Endothelial cell of umbilical vein (primary cell): ENCODE data around the gene SULF2. TPM values are rescaled to one million over a fixed set of nuclear protein-coding genes. Genes with fewer than 3 reads are reported as not detected.
A peak's percentile ranks its signal among the peaks of the same experiment; 100 is the strongest.

Experiments
- BruUV-seq: library from RNA; stranded (reverse); fragments of 400-500 nt; replicated peaks from 2 replicates; lab custom pipeline; 2021; lab: Mats Ljungman, UMichigan
- CTCF ChIA-PET: fragments of 300-600, 350-600 bp; sonication (Branson Sonifier 250); formaldehyde crosslinking; loops from one replicate; lab custom pipeline; 2021; ENCODE audit warnings: antibody characterized with exemption, inconsistent platforms; lab: Charles Lee
- POLR2A ChIA-PET: fragments of 300-600, 350-600 bp; sonication (Branson Sonifier 250); formaldehyde crosslinking; loops from one replicate; lab custom pipeline; 2021; ENCODE audit warnings: antibody characterized with exemption, inconsistent platforms; lab: Charles Lee
- DNase-seq: peaks from one replicate; pipeline ENCODE4 v3.0.0-alpha.2; 2011; ENCODE audit warnings: low read depth, low spot score
- FAIRE-seq: peaks from 2 replicates; lab custom pipeline; 2011; peaks lifted over from hg19 to GRCh38; lab: Jason Lieb, UNC
- H2AFZ ChIP-seq: 2 replicates; pipeline ENCODE4 v1.6.0; 2012; ENCODE audit warnings: low read depth, low read length, control low read depth, inconsistent platforms
- H3K27ac ChIP-seq: 2 replicates; pipeline ENCODE4 v1.5.1; 2011; ENCODE audit warnings: low read depth, mild to moderate bottlenecking, control low read depth, low read length, moderate library complexity; ENCODE audit not compliant: insufficient read depth
- H3K27me3 ChIP-seq, 2 experiments: 2 replicates each; pipeline versions ENCODE4 v1.6.0 to v1.6.1; 2011; ENCODE audit warnings: low read length in 2 of 2, mixed read lengths in 1 of 2; ENCODE audit not compliant: control insufficient read depth in 2 of 2, insufficient read depth in 2 of 2
- H3K36me3 ChIP-seq, 2 experiments: 2 replicates in 1 of 2; 3 replicates in 1 of 2; pipeline ENCODE4 v1.5.1; 2011; ENCODE audit warnings: low read length in 2 of 2, mild to moderate bottlenecking in 1 of 2, moderate library complexity in 1 of 2; ENCODE audit not compliant: control insufficient read depth in 2 of 2, insufficient read depth in 2 of 2; ENCODE audit errors: extremely low read depth in 1 of 2
- H3K4me1 ChIP-seq: 3 replicates; pipeline ENCODE4 v1.5.1; 2011; ENCODE audit warnings: mild to moderate bottlenecking, low read length; ENCODE audit not compliant: control insufficient read depth, insufficient read depth; ENCODE audit errors: extremely low read depth
- H3K4me2 ChIP-seq: 2 replicates; pipeline ENCODE4 v1.6.1; 2011; ENCODE audit warnings: low read length, control low read depth, mixed read lengths; ENCODE audit not compliant: insufficient read depth
- H3K4me3 ChIP-seq, 3 experiments: fragments of 200-600 bp in 1 of 3; sonication (generic), shearing (Covaris generic) in 1 of 3; replicated peaks in 1 of 3; 2 replicates each; pipeline ENCODE4 v1.5.1; 2011 to 2016; ENCODE audit warnings: control low read depth in 3 of 3, low read length in 3 of 3, mild to moderate bottlenecking in 2 of 3, inconsistent platforms in 1 of 3, low read depth in 1 of 3, moderate library complexity in 1 of 3; ENCODE audit not compliant: insufficient read depth in 1 of 3
- H3K79me2 ChIP-seq: 2 replicates; pipeline ENCODE4 v1.6.0; 2012; ENCODE audit warnings: low read length, inconsistent platforms; ENCODE audit not compliant: control insufficient read depth, insufficient read depth
- H3K9ac ChIP-seq: replicated peaks from 2 replicates; pipeline ENCODE3; 2011; ENCODE audit warnings: low read length, control low read depth; ENCODE audit not compliant: insufficient read depth; ENCODE audit errors: extremely low read depth
- H3K9me1 ChIP-seq: replicated peaks from 3 replicates; pipeline ENCODE4 v1.6.0; 2011; ENCODE audit warnings: mild to moderate bottlenecking, low read length; ENCODE audit not compliant: control insufficient read depth, insufficient read depth; ENCODE audit errors: extremely low read depth
- H3K9me3 ChIP-seq: replicated peaks from 2 replicates; pipeline ENCODE4 v1.5.1; 2012; ENCODE audit warnings: low read length, inconsistent platforms; ENCODE audit not compliant: control insufficient read depth, insufficient read depth
- H4K20me1 ChIP-seq: replicated peaks from 2 replicates; pipeline ENCODE3; 2011; ENCODE audit warnings: mild to moderate bottlenecking, low read length; ENCODE audit not compliant: control insufficient read depth, insufficient read depth; ENCODE audit errors: extremely low read depth
- CTCF ChIP-seq, 2 donors: IDR thresholded peaks; 1 replicate in 1 of 2; 2 replicates in 1 of 2; pipeline ENCODE4 v1.5.1; 2011; ENCODE audit warnings: low read length in 2 of 2, mild to moderate bottlenecking in 2 of 2, moderate library complexity in 2 of 2, control low read depth in 1 of 2, inconsistent platforms in 1 of 2, low read depth in 1 of 2; ENCODE audit not compliant: insufficient read depth in 1 of 2; ENCODE audit errors: extremely low read depth in 1 of 2
- EZH2 ChIP-seq: IDR thresholded peaks from 2 replicates; pipeline ENCODE4 v1.6.1; 2012; ENCODE audit warnings: borderline replicate concordance, low read depth, mild to moderate bottlenecking, moderate library complexity, low read length, inconsistent platforms; ENCODE audit not compliant: severe bottlenecking
- MYC ChIP-seq: IDR thresholded peaks from one replicate; pipeline ENCODE4 v1.6.1; 2011; ENCODE audit warnings: mild to moderate bottlenecking, low read depth, low read length
- dilution Hi-C: fragments of 300-500 bp; cut with MboI; formaldehyde crosslinking; loops from one replicate; pipeline ENCODE4 v1.15.0; 2019; ENCODE audit warnings: low sequenced_read_pairs; ENCODE audit not compliant: extremely low pct_ligation_motif_present
- intact Hi-C: fragments of 100-400 bp; cut with micrococcal nuclease; formaldehyde crosslinking; loops from one replicate; pipeline ENCODE4 v1.10.0; 2022
- polyA plus RNA-seq, 4 experiments: library from polyadenylated mRNA; depleted of rRNA in 3 of 4; stranded (reverse) in 3 of 4; unstranded in 1 of 4; fragments of >200 nt; gene quantifications; 2 replicates each; pipeline versions ENCODE4 v1.2.1 to v1.2.3, GENCODE V29; 2011 to 2012; ENCODE audit warnings: missing spikeins in 1 of 4
- total RNA-seq: library from RNA; stranded (reverse); gene quantifications from 2 replicates; pipeline ENCODE4 v1.2.3, GENCODE V29; 2021

Gene SULF2
- total and polyA plus RNA-seq, 2 donors (not counting 3 experiments of a cell fraction or from before 2014, with no cell fraction given): 58.5 to 160 TPM

DNA sequence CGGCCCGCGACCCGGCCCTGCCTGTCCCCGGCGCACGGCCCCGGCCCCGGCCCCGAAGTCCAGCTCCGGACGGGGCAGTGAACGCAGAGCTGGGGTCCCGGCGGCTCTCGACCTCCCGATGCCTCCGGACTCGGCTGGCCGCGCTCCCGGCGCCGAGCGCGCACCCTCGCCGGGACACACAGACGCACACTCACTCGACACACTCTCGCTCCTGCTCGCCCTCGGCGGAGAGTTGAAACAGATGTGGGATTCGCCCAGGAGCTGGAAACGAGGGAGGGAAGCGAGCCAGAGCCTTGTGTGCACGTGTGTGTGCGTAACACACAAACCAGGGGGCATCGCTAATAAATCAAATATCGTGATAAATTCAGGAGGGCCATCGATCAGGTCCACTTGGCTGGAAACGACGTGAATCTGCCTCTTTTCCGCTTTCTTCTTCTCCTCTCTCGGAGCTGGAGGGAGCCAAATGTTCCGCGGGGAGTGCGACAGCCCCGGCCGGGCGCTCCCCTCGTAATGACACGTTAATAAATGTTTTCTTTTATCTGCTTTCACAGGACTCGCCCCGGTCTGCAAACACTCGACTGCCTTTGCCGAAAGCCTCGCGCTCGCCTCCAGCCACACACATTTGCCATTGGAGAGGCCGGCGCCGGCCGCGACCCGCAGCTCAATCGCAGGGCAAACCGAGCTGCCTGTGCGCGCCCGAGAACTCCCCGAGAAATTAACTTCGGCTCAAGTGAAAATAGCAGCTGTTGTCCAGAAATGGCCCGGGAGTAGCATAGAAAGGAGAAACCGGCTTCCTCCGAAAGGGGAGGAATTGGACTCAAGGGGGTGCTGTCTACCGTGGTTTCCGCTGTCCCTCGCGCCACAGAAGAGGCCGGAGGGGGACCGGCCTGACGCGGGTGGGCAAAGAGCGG is 828 bp upstream of the SULF2 start:
- FAIRE-seq (peak; percentile 81), DNase-seq (peak; percentile 85)
- Histone ChIP-seq H2AFZ (peak overlapping the region; percentile 44), H3K9me1 (no peaks in the 10 kb centered on the region), H3K4me2 (peak overlapping the region; percentile 87), H3K4me3 (peak overlapping the region; percentile 19 to 60 (median 46)), H3K27me3 (peaks cover 0 to 3% of the 10 kb centered on the region in 2 experiments), H3K79me2 (no peaks in the 10 kb centered on the region), H3K9ac (peak overlapping the region; percentile 16), H3K9me3 (no peaks in the 10 kb centered on the region), H3K36me3 (no peaks in the 10 kb centered on the region), H3K4me1 (peaks cover 22% of the 10 kb centered on the region), H4K20me1 (no peaks in the 10 kb centered on the region), H3K27ac (peak overlapping the region; percentile 22)
- TF ChIP-seq EZH2 (peak; percentile 49), CTCF (IDR thresholded peaks at IDR 0.05; ENCODE audit: extremely low read depth in 1 of 2, insufficient read depth in 1 of 2, low read depth in 1 of 2, low read length in 2 of 2) (peak; percentile 58 to 73), MYC (no peak)
- BruUV-seq: TSS peak; percentile 47
- CTCF ChIA-PET: interaction anchor here (0.5 to 2.7 kb wide), 36 partner anchors 8 to 836 kb away, joined by 3 to 87 read pairs (median 5); no protein-coding TSS in a partner anchor
- dilution Hi-C loops: no loop called here
- POLR2A ChIA-PET: interaction anchor here (1.0 kb wide), 1 partner anchor 834 kb away, joined by 3 read pairs; no protein-coding TSS in a partner anchor
- intact Hi-C loops: loop anchor here (1.0 to 5.0 kb wide), 8 partner anchors 13 to 835 kb away; no protein-coding TSS in a partner anchor
